Liver (tissue), 9 donors: Measurements from ENCODE around the gene CPNE5. TPM values are rescaled to one million over a fixed set of nuclear protein-coding genes. Genes with fewer than 3 reads are reported as not detected.

Source experiments
- DNase-seq: peaks from one replicate; pipeline ENCODE4 v3.0.0-alpha.2; 2017; ENCODE audit warnings: low spot score
- H3K27ac ChIP-seq, 2 donors: one replicate each; pipeline ENCODE4 v1.7.0; 2013; ENCODE audit warnings: inconsistent platforms in 2 of 2, low read length in 2 of 2, control low read depth in 1 of 2, low read depth in 1 of 2, mild to moderate bottlenecking in 1 of 2
- H3K27me3 ChIP-seq, 4 donors: one replicate each; pipeline versions ENCODE4 v1.6.1 to v1.7.0; 2013; ENCODE audit warnings: low read length in 3 of 4, inconsistent platforms in 1 of 4, mild to moderate bottlenecking in 1 of 4, moderate library complexity in 1 of 4; ENCODE audit not compliant: control insufficient read depth in 4 of 4, insufficient read depth in 4 of 4
- H3K36me3 ChIP-seq, 4 donors: one replicate each; pipeline versions ENCODE4 v1.6.1 to v1.7.0; 2013; ENCODE audit warnings: low read length in 3 of 4, mild to moderate bottlenecking in 3 of 4, low read depth in 1 of 4, moderate library complexity in 1 of 4; ENCODE audit not compliant: control insufficient read depth in 4 of 4, insufficient read depth in 3 of 4
- H3K4me1 ChIP-seq, 4 donors: one replicate each; pipeline versions ENCODE4 v1.6.1 to v1.7.0; 2013; ENCODE audit warnings: low read length in 3 of 4, mild to moderate bottlenecking in 3 of 4, moderate library complexity in 1 of 4; ENCODE audit not compliant: control insufficient read depth in 4 of 4, insufficient read depth in 4 of 4
- H3K4me3 ChIP-seq, 3 donors: one replicate each; pipeline versions ENCODE4 v1.6.1 to v1.7.0; 2013; ENCODE audit warnings: low read length in 3 of 3, control low read depth in 1 of 3, low read depth in 1 of 3, mild to moderate bottlenecking in 1 of 3
- H3K9ac ChIP-seq, 2 donors: one replicate each; pipeline ENCODE4 v1.7.0; 2013; ENCODE audit warnings: low read length in 2 of 2, mild to moderate bottlenecking in 2 of 2, moderate library complexity in 2 of 2, control low read depth in 1 of 2, low read depth in 1 of 2
- H3K9me3 ChIP-seq, 4 donors: one replicate each; pipeline versions ENCODE4 v1.6.1 to v1.7.0; 2013; ENCODE audit warnings: low read length in 3 of 4; ENCODE audit not compliant: control insufficient read depth in 4 of 4
- ATF3 ChIP-seq: IDR thresholded peaks from 2 replicates; pipeline ENCODE4 v1.6.1; 2016; ENCODE audit warnings: antibody characterized with exemption
- EGR1 ChIP-seq, 2 donors: IDR thresholded peaks; 2 replicates each; pipeline ENCODE4 v1.6.1; 2016 to 2018; ENCODE audit warnings: antibody characterized with exemption in 2 of 2, low read depth in 2 of 2
- FOXA1 ChIP-seq: IDR thresholded peaks from 2 replicates; pipeline ENCODE4 v1.6.1; 2016; ENCODE audit warnings: antibody characterized with exemption
- FOXA2 ChIP-seq: IDR thresholded peaks from 2 replicates; pipeline ENCODE4 v1.6.1; 2016; ENCODE audit warnings: antibody characterized with exemption
- GABPA ChIP-seq, 2 donors: IDR thresholded peaks in 1 of 2; conservative IDR thresholded peaks in 1 of 2; 2 replicates each; pipeline ENCODE4 v1.6.1; 2016; ENCODE audit warnings: antibody characterized with exemption in 2 of 2, mild to moderate bottlenecking in 1 of 2, moderate library complexity in 1 of 2
- HNF4A ChIP-seq, 2 donors: conservative IDR thresholded peaks; 2 replicates each; pipeline ENCODE4 v1.6.1; 2016; ENCODE audit warnings: antibody characterized with exemption in 2 of 2, mild to moderate bottlenecking in 2 of 2
- HNF4G ChIP-seq: IDR thresholded peaks from 2 replicates; pipeline ENCODE4 v1.6.1; 2016; ENCODE audit warnings: antibody characterized with exemption
- JUND ChIP-seq, 2 donors: IDR thresholded peaks; 2 replicates each; pipeline ENCODE4 v1.6.1; 2016; ENCODE audit warnings: antibody characterized with exemption in 2 of 2
- MAX ChIP-seq: IDR thresholded peaks from 2 replicates; pipeline ENCODE4 v1.6.1; 2016; ENCODE audit warnings: antibody characterized with exemption
- NR2F2 ChIP-seq: IDR thresholded peaks from 2 replicates; pipeline ENCODE4 v1.6.1; 2016; ENCODE audit warnings: antibody characterized with exemption
- RAD21 ChIP-seq, 2 donors: IDR thresholded peaks; 2 replicates each; pipeline ENCODE4 v1.6.1; 2016; ENCODE audit warnings: antibody characterized with exemption in 2 of 2, mild to moderate bottlenecking in 2 of 2
- REST ChIP-seq: IDR thresholded peaks from 2 replicates; pipeline ENCODE4 v1.6.1; 2016; ENCODE audit warnings: antibody characterized with exemption, mild to moderate bottlenecking
- RXRA ChIP-seq, 2 donors: IDR thresholded peaks; 2 replicates each; pipeline ENCODE4 v1.6.1; 2017 to 2018; ENCODE audit warnings: antibody characterized with exemption in 2 of 2, mild to moderate bottlenecking in 1 of 2
- SP1 ChIP-seq: IDR thresholded peaks from 2 replicates; pipeline ENCODE4 v1.6.1; 2018; ENCODE audit warnings: antibody characterized with exemption, mild to moderate bottlenecking
- TAF1 ChIP-seq: conservative IDR thresholded peaks from 2 replicates; pipeline ENCODE4 v1.6.1; 2016; ENCODE audit warnings: antibody characterized with exemption, mild to moderate bottlenecking
- YY1 ChIP-seq: IDR thresholded peaks from 2 replicates; pipeline ENCODE4 v1.6.1; 2016; ENCODE audit warnings: antibody characterized with exemption, mild to moderate bottlenecking
- WGBS: extraction: QIAGEN DNeasy Blood & Tissue Kit; methylation state at CpG from one replicate; pipeline ENCODE4 v1.1.7; 2013; 5-methylcytosine and 5-hydroxymethylcytosine counted together
- polyA plus RNA-seq, 2 donors: library from polyadenylated mRNA; stranded (reverse) in 1 of 2; unstranded in 1 of 2; fragments of 200-250 nt in 1 of 2; fragments of >200 nt in 1 of 2; fragmentation: Nextera tagmentation in 1 of 2; extraction: Ambion mirVana in 1 of 2; gene quantifications; one replicate each; pipeline versions ENCODE4 v1.2.1 to v1.2.3, GENCODE V29; 2013 to 2015
- total RNA-seq, 2 donors: library from RNA; depleted of rRNA; stranded (reverse); fragments of >200 nt; gene quantifications; one replicate each; pipeline ENCODE4 v1.2.3, GENCODE V29; 2014
- TF ChIP-seq, protein P1 (sequence below): fragments of 150-350 bp; IDR thresholded peaks from 2 replicates; pipeline ENCODE4 v1.5.1; 2017; ENCODE audit warnings: improper control_type of control experiment, low read depth, low read length; ENCODE audit not compliant: missing input control
- TF ChIP-seq, protein P2 (sequence below): IDR thresholded peaks from 2 replicates; pipeline ENCODE4 v1.6.1; 2016; ENCODE audit warnings: antibody characterized with exemption
- donor health status: healthy.
- donor health status: healthy.
- donor health status: healthy.
- donor health status: healthy.
- donor health status: healthy.

CPNE5 gene
- total and polyA plus RNA-seq, 4 donors, result 0.24 to 1.1 (median 0.44) TPM

- Histone ChIP-seq H3K9ac (no peak overlapping the region), H3K27ac (no peak overlapping the region), H3K4me3 (no peak overlapping the region), H3K9me3 (no peaks in the 10 kb centered on the region), H3K36me3 (no peaks in the 10 kb centered on the region), H3K27me3 (no peaks in the 10 kb centered on the region), H3K4me1 (no peaks in the 10 kb centered on the region)
- no peak for TF ChIP-seq GABPA (IDR thresholded peaks at IDR 0.05 in 1 of 2, conservative IDR thresholded peaks at IDR 0.05 in 1 of 2)
- no peak for TF ChIP-seq ATF3
- TF ChIP-seq, protein P1, sequence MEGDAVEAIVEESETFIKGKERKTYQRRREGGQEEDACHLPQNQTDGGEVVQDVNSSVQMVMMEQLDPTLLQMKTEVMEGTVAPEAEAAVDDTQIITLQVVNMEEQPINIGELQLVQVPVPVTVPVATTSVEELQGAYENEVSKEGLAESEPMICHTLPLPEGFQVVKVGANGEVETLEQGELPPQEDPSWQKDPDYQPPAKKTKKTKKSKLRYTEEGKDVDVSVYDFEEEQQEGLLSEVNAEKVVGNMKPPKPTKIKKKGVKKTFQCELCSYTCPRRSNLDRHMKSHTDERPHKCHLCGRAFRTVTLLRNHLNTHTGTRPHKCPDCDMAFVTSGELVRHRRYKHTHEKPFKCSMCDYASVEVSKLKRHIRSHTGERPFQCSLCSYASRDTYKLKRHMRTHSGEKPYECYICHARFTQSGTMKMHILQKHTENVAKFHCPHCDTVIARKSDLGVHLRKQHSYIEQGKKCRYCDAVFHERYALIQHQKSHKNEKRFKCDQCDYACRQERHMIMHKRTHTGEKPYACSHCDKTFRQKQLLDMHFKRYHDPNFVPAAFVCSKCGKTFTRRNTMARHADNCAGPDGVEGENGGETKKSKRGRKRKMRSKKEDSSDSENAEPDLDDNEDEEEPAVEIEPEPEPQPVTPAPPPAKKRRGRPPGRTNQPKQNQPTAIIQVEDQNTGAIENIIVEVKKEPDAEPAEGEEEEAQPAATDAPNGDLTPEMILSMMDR, result no peak
- TF ChIP-seq RAD21 (IDR thresholded peaks at IDR 0.05), result no peak
- no peak for TF ChIP-seq FOXA2
- TF ChIP-seq, protein P2, sequence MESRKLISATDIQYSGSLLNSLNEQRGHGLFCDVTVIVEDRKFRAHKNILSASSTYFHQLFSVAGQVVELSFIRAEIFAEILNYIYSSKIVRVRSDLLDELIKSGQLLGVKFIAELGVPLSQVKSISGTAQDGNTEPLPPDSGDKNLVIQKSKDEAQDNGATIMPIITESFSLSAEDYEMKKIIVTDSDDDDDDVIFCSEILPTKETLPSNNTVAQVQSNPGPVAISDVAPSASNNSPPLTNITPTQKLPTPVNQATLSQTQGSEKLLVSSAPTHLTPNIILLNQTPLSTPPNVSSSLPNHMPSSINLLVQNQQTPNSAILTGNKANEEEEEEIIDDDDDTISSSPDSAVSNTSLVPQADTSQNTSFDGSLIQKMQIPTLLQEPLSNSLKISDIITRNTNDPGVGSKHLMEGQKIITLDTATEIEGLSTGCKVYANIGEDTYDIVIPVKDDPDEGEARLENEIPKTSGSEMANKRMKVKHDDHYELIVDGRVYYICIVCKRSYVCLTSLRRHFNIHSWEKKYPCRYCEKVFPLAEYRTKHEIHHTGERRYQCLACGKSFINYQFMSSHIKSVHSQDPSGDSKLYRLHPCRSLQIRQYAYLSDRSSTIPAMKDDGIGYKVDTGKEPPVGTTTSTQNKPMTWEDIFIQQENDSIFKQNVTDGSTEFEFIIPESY, result no peak
- no peak for TF ChIP-seq HNF4A (conservative IDR thresholded peaks at IDR 0.05)
- no peak for TF ChIP-seq RXRA (IDR thresholded peaks at IDR 0.05)
- no peak for TF ChIP-seq HNF4G
- no peak for TF ChIP-seq SP1
- TF ChIP-seq NR2F2, result no peak
- no peak for TF ChIP-seq MAX
- TF ChIP-seq TAF1, result no peak
- TF ChIP-seq EGR1 (IDR thresholded peaks at IDR 0.05; ENCODE audit: low read depth in 2 of 2), result no peak
- no peak for TF ChIP-seq JUND (IDR thresholded peaks at IDR 0.05)
- no peak for TF ChIP-seq FOXA1
- no peak for TF ChIP-seq REST
- no peak for TF ChIP-seq YY1
- WGBS, result 88% methylated on average over 6 of the region's 6 CpGs
- DNase-seq, result no peak
Measured at GRCh38 chr6:36809156-36809555, 30.1 kb downstream of the CPNE5 start.
